GM18511 (cell line): ENCODE measurements around the gene IRF2BP2.
"Not testable (repeated sequence)": the region's sequence is repeated elsewhere in the genome, so short reads cannot be mapped to it uniquely, and the experiment has no call there.

Experiments
- ATAC-seq: cut with Tn5 transposase; IDR thresholded peaks from one replicate; pipeline ENCODE4 v1.9.1; 2021; ENCODE audit warnings: mild to moderate bottlenecking, moderate library complexity; ENCODE audit not compliant: unreplicated experiment

The IRF2BP2 gene

GRCh38 chr1:234634922-234635321, 24.9 kb upstream of the IRF2BP2 start:
- ATAC-seq = not testable (repeated sequence)

DNA sequence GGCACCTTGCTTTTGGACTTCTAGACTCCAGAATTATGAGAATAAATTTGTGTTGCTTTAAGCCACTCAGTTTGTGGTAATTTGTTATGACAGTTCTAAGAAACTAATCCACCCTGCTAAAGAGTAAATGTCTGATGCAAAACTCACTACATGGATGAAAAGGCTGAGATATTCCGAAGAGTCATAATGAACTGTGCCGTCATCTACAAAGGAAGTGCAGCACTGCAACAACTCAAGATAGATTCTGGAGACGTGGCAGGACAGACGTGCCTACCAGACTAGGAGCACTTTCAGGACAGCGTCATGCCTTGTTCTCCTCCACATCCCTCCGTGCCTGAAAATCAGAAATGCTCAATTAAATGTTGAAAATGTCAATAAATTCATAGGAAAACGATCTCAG, 24.4 kb upstream of the IRF2BP2 start:
- ATAC-seq = no peak

DNA sequence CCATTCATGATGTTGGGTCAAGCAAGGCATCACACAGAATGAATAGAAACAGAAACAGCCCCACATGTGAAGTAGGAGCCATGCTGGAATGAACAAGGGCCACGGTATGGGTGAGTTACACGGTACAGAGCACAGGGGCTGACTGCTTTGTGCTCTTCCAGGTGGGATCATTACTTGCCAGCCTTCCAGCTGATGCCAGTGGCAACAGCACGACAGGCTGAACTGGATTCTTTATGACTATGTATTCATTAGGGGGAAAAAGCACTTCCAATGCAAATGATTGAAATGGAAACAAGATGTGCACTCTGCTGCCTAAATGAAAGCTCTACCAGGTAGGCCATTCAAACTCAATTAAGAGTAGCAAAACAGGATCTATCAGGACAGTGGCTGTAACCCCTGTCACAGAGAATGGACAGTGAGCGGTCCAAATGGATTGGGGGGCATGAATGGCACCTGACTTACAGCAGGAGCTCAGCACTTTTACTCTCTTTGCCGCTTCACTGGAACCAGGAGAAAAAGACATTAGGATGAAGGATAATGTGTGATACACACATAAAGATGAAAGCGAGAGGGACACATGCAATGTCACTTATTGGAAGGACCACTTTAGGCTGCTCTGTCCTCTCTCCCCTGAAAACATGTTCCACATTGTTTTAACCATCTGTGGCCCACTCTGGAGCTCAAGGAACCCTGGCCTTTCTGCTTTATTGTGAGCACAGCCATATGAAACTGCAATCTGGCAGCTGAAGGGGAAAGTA, 23.4 kb upstream of the IRF2BP2 start:
- ATAC-seq = no peak

GRCh38 chr1:234632225-234632624, 22.2 kb upstream of the IRF2BP2 start:
- no peak for ATAC-seq

DNA sequence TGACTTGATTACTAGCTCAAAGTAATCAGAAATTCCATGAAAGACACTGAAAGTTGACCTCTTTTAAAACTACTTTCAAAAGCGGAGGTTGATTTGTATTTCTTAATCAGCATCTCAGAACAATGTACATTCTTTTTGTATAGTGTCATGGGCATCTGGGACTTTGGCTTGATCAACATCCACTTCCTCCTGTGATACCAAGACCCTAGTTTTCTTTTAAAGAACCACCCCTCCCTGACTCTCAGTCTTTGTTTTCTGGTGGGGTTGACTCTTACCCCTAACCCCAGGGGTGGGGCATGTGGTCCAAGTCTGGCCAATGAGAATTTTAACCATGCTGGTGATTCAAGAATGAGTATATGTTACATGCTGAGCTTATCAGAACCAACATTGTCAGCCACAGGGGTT, 21.7 kb upstream of the IRF2BP2 start:
- ATAC-seq = no peak

DNA sequence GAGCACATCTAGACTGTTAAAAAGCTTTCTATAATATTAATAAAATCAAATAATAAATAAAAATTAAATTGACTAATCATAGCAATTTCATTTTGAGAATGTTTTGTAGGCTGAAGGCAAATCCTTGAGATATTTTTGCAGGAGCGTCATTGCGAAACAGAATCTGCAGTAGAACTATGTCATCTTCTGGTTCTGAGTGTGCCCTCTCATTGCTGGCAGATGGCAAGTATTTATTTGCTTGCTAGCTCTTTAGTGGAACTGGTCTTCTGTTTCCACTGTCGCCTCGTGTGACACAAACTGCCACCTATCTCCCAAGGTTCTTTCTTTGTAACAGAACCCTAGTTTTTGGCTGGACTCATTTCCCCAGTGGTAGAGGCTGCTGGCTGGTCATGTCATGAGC, 19.0 kb upstream of the IRF2BP2 start:
- ATAC-seq = no peak

- ATAC-seq = no peak
Measured at GRCh38 chr1:234628089-234628488, 18.1 kb upstream of the IRF2BP2 start.

- no peak for ATAC-seq
Measured at GRCh38 chr1:234627009-234627950, 17.3 kb upstream of the IRF2BP2 start.

- ATAC-seq = no peak
Measured at GRCh38 chr1:234626391-234626790, 16.4 kb upstream of the IRF2BP2 start.

DNA sequence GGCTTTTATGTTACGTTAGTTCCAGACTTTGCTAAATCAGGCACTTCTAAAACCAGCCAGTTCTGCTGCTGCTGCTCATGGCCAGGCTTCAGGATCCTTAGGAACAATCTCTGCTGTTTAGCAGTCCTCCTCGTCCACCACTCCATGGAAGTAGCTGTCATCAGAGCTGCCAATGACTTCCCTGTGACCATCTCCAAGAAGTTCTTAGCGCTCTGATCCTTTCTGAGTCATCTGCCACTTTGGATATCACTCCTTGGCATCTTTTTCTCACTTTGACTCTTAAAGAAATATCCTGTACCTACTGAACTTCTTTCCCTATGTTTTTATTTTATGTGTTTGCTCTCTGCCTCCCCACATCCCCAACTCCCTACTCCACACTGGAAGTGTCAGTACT, 14.7 kb upstream of the IRF2BP2 start:
- no peak for ATAC-seq

DNA sequence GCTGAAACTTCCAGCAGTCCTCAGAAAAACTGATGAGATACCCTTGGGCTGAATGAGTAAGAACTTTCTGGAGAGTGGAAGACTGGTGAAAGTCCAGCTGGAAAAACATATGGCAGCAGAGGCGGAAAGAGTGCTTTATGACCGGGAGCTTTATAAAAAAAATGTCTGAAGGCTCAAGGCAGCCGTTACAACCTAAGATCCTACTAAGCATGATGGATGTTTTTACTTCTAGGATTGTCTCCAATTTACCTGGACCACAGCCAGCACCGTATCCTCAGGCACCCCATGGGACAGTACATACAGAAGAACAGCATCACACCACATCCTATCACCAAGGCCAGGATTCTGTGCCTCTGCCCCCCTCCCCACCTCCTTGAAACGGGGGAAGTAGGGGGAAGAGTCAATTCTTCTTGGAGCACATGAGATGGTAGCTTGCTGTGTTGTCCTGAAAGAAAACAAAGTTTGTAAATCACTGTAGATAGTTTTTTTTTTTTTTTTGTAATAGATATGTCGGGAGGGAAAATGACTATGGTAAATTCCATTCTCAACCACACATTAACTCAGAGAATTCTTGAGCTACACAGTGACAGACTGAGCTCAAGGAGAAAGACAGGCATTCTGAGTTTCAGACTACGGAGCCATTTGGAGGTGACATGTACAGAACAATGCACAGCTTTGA, 11.8 kb upstream of the IRF2BP2 start:
- ATAC-seq = no peak

DNA sequence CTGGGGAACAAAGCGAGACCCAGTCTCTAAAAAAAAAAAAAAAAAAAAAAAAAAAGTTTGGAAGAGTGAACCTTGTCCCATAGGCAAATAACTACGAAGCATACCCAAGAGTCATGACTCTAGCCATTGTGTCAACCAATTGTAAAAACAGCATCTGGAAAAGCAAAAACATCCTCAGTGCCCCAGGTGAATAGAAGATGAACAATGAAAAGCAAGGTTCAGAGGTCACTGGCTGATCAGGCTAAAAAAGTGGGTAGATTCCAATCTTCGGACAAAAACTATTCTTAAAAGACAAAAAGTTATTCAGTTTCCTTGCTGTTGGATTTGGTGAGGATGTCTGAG, 11.1 kb upstream of the IRF2BP2 start:
- ATAC-seq = no peak

DNA sequence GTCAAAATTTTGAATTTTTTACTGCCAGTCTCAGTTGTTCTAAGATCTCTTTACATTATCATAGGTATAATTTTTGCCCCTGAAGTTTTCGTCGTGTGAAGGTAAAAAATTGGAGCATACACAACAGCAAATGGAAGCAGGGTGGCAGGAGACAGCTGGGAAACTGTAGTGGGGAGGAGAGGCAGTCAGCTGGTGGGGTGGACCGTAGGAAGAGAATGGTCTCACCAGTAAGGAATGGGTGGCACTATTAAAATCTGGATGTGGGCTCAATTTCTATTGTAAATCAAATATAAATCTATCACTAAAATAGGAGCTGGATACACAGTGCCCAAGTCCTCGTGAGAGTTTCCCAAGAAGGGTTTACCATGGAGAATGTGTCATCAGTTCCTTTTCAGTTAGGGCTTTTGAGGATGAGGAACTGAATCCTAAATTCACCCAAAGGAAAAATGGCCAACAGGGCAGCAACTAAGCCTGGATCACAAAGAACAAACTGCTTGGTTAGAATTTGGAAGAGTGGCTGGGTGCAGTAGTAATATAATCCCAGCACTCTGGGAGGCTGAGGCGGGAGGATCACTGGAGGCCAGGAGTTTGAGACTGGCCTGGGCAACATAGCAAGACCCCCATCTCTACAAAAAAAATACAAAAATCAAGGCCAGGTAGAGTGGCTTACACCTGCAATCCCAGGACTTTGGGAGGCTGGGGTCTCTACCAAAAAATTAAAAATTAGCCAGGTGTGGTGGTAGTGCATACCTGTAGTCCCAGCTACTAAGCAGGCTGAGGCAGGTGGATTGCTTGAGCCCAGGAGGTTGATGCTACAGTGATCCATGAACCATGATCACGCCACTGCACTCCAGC, 10.5 kb upstream of the IRF2BP2 start:
- no peak for ATAC-seq

DNA sequence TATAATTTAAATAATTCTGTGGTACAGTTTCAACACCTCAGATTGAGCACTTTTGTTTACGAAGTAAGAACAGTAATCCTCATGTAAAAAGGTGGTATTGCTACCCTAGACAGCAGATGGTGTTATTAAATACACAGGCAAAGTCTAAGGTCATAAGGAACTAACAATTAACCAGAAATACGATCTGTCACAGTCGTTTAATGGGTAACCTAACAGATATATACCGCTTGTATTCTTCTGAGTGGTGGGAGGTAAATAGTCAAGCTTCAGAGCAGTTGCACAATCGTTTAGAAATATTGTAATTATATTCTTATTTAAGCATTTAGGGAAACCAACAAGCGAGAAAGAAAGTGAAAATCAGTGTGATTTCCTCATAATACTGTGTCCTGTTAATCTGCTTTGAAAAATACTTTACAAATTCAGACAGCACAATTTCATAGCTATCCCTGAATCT, 9.8 kb upstream of the IRF2BP2 start:
- ATAC-seq = no peak

DNA sequence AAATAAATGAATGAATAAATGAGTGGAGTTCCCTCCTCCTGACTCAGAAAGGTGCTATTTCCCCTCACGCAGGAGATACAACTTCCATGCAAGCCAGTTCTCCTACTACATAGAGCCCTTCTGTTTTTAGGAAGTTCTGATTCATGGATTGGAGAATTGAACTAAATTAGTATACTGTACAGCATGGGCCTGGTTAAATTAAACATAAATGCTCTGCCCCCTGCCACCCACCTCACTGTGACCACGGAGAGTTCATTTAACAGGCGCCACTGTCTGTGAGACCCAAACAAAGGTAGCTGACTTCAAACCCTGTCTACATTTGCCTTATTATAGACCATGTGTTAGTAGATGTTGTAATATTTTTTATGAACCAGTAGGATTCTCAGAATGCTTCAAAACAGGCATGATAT, 9.1 kb upstream of the IRF2BP2 start:
- ATAC-seq = no peak

GRCh38 chr1:234618737-234619049, 8.7 kb upstream of the IRF2BP2 start:
- no peak for ATAC-seq

GRCh38 chr1:234617986-234618736, 8.2 kb upstream of the IRF2BP2 start:
- no peak for ATAC-seq

- no peak for ATAC-seq
Measured at GRCh38 chr1:234617131-234617985, 7.4 kb upstream of the IRF2BP2 start.

GRCh38 chr1:234616644-234617043, 6.7 kb upstream of the IRF2BP2 start:
- no peak for ATAC-seq
